HG03432 (cell line): ENCODE results near the gene PBLD.
"Not testable (repeated sequence)": the region's sequence is repeated elsewhere in the genome, so short reads cannot be mapped to it uniquely, and the experiment has no call there.

ENCODE experiments used
- ATAC-seq: cut with Tn5 transposase; IDR thresholded peaks from one replicate; pipeline ENCODE4 v1.9.1; 2021; ENCODE audit warnings: mild to moderate bottlenecking, moderate library complexity; ENCODE audit not compliant: unreplicated experiment

The PBLD gene

GRCh38 chr10:68284062-68285001 is 48.4 kb downstream of the PBLD start:
- ATAC-seq, result no peak

GRCh38 chr10:68280758-68281157 is 52.0 kb downstream of the PBLD start:
- ATAC-seq, result no peak

GRCh38 chr10:68278906-68279753 is 53.6 kb downstream of the PBLD start:
- not testable (repeated sequence) for ATAC-seq

- not testable (repeated sequence) for ATAC-seq
Observed at GRCh38 chr10:68277814-68278213, 54.9 kb downstream of the PBLD start.

- no peak for ATAC-seq
Observed at GRCh38 chr10:68276224-68276623, 56.5 kb downstream of the PBLD start.

- no peak for ATAC-seq
Observed at GRCh38 chr10:68275600-68276126, 57.1 kb downstream of the PBLD start.

- no peak for ATAC-seq
Observed at GRCh38 chr10:68272833-68273232, 59.9 kb downstream of the PBLD start.

- no peak for ATAC-seq
Observed at GRCh38 chr10:68271196-68271882, 61.4 kb downstream of the PBLD start.

GRCh38 chr10:68269562-68270290 is 63.0 kb downstream of the PBLD start:
- ATAC-seq, result no peak

GRCh38 chr10:68261132-68261856 is 71.4 kb downstream of the PBLD start:
- no peak for ATAC-seq

- ATAC-seq, result no peak
Observed at GRCh38 chr10:68253346-68253745, 79.4 kb downstream of the PBLD start.

- ATAC-seq, result peak; percentile 47
Observed at GRCh38 chr10:68251625-68252495, 80.9 kb downstream of the PBLD start.

GRCh38 chr10:68251151-68251550 is 81.6 kb downstream of the PBLD start:
- ATAC-seq, result no peak

- no peak for ATAC-seq
Observed at GRCh38 chr10:68249297-68249696, 83.4 kb downstream of the PBLD start.

- no peak for ATAC-seq
Observed at GRCh38 chr10:68247931-68248330, 84.8 kb downstream of the PBLD start.

GRCh38 chr10:68246397-68246796 is 86.3 kb downstream of the PBLD start:
- not testable (repeated sequence) for ATAC-seq

- no peak for ATAC-seq
Observed at GRCh38 chr10:68242051-68242450, 90.7 kb downstream of the PBLD start.

GRCh38 chr10:68239596-68240150 is 93.1 kb downstream of the PBLD start:
- ATAC-seq, result no peak
